Suppressor macrophage treated with lipopolysaccharide for 4 hours (primary cell): Measurements from ENCODE around the gene EML3.
A peak's percentile ranks its signal among the peaks of the same experiment; 100 is the strongest.
"Not testable (repeated sequence)": the region's sequence is repeated elsewhere in the genome, so short reads cannot be mapped to it uniquely, and the experiment has no call there.

Source experiments
- DNase-seq: peaks from one replicate; pipeline ENCODE4 v3.0.0-alpha.2; 2020

EML3 gene, protein sequence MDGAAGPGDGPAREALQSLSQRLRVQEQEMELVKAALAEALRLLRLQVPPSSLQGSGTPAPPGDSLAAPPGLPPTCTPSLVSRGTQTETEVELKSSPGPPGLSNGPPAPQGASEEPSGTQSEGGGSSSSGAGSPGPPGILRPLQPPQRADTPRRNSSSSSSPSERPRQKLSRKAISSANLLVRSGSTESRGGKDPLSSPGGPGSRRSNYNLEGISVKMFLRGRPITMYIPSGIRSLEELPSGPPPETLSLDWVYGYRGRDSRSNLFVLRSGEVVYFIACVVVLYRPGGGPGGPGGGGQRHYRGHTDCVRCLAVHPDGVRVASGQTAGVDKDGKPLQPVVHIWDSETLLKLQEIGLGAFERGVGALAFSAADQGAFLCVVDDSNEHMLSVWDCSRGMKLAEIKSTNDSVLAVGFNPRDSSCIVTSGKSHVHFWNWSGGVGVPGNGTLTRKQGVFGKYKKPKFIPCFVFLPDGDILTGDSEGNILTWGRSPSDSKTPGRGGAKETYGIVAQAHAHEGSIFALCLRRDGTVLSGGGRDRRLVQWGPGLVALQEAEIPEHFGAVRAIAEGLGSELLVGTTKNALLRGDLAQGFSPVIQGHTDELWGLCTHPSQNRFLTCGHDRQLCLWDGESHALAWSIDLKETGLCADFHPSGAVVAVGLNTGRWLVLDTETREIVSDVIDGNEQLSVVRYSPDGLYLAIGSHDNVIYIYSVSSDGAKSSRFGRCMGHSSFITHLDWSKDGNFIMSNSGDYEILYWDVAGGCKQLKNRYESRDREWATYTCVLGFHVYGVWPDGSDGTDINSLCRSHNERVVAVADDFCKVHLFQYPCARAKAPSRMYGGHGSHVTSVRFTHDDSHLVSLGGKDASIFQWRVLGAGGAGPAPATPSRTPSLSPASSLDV

GRCh38 chr11:62612366-62613290 is at the start of gene EML3, which contains the start of gene ROM1:
EML3 (minus strand) TSS chr11:62612775; CDS start chr11:62612457, 318 bp downstream.
ROM1 (plus strand) TSS chr11:62613257; CDS start chr11:62613282, 25 bp downstream.
- DNase-seq = peak; percentile 83

DNA sequence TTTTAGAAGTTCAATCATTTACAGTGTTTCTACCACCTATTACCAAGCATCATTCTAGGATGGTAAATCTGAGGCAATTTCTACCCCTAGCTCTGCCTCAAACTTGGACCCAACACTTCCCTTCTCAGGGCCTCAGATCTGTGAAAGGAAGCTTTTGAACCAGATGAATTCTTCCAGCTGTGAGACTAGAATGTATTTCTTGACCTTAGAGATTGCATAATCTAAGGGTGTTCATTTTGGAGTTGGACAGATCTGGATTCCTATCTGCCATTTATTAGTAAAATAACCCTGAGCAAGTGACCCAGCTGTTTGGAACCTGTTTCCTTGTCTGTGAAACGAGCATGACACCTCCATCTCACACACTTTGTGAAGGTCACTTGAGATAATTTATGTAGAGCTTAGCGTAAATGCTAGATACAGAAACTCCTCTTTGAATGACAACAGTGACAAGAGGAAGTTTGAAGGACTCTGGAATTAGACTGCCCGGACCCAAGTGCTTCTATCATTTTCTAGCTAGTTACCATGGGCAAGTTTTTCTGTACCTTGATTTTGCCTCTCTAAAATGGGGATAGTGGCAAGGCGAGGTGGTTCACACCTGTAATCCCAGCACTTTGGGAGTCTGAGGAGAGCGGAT is 44.3 kb upstream of the EML3 start:
- DNase-seq = no peak

- peak; percentile 14 for DNase-seq
These were observed 41.7 kb upstream of the EML3 start for GRCh38 chr11:62654297-62654696.

GRCh38 chr11:62652161-62653006 is 39.8 kb upstream of the EML3 start:
- DNase-seq = peak; percentile 16

GRCh38 chr11:62650283-62650682 is 37.7 kb upstream of the EML3 start:
- not testable (repeated sequence) for DNase-seq

DNA sequence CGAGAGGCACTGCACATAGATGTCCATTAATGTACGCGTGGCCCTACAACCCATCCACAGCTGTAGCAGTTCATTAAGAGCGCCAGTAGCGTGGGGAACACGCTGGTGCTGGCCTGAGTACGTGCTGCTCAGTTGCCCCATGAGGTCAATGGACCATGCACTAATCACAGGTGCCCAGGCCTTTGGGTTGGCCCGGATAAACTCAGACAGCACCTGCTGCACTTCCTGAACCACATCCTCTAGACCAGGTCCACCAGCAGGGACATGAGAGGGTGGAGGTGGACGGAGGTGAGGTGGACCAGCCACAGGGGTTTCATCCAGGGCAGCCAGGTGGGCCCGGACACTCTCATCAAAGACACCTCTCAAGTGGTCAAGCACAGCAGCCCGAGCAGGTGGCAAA is 36.9 kb upstream of the EML3 start:
- DNase-seq = no peak

DNA sequence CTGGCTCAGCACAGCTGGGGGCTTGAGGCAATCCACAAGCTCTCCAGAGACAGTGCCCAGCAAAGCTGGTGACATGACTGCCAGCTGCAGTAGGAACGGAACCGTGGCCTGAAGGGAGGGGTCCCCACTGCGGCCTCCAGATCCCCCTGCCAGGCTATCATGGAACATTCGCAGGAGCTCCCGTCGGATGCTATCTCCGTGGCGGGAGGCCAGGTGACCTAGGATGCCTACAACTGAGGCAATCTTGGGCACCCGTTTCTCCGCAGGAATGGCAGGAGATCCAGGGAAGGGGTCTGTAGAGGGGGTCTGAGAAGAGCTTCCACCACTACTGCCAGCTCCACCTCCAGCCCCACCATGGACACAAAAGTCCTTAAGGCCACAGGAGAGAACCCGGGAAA is 36.4 kb upstream of the EML3 start:
- no peak for DNase-seq

GRCh38 chr11:62648185-62648966 is 35.8 kb upstream of the EML3 start:
- DNase-seq = no peak

- DNase-seq = no peak
These were observed 35.0 kb upstream of the EML3 start for GRCh38 chr11:62647609-62648005.

DNA sequence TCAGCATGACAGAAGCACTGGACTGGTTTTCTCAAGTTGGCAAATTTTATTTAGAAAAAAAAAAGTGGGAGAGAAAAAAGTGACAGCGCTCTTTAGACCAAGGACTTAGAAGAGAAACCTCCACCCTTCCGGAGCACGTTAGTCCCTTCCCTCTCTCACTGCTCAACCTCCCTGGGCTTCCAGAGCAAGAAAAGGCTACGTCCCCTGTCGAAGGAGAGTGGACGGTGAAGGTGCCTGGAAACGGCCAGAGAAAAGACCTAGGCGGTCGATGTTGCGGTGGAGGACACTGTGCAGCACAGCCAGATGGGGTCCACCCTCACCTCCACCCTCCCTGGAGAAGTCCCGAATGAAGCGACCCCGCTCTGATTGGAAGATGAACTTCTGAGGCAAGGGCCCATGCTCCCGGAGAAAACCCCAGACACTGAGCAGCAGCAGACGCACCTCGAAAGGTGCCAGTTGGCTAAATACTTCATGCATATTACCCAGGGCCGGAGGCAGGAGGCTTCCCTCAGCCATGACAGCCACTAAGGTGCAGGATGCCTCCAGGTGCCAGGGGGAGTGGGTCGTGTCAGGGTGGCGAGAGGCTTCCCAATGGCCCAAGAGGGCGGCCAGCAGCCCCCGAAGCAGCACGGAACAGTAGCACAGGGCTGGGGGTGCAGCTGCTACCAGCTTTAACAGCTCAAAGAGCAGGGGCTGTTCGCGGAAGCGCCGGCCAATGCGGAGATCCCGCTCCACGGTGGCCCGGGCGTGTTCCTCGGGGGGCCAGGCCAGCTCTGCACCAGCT is 34.4 kb upstream of the EML3 start:
- DNase-seq = no peak

DNA sequence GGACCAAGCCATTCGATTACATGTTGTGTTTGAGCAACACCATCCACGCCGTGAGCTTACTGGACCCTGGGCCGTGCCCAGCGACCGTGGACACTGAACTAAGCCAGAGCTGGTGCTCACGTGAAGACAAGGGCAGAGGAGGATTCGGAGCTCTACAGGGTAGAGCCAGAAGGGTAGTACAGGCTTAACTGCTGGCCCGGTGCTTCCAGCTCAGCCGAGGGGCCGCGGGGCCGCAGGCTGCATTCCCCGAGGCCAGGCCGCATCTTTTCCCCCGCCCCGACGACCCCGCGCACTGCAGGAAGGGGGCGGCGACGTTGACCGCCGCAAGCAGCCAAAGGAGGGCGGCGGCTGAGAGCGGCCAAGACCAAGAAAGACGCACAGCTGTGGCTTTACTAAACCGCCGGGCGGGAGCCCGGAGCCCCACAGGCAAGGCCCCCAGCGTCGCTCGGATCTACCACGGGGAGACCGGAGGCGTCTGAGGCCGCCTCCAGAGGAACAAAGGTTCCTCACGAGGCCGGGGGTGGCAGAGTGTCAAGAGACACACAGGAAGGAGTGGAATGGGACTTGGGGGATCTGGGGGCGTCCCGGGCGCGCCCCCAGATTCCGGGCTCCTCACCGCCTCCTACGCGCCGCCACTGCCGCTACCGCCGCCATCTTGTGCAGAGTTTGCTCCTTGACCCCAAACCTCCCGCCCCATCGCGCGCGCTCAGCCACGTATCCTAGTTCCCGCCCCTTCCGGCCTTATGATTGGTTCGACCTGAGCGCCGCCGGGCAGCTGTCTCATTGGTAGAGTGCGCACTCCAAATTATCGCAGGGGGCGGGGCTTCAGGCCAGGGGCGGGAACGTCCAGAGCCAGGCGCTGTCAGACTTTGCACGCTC is 33.6 kb upstream of the EML3 start, which contains the start of gene GANAB:
Gene GANAB (minus strand): TSS at position 668 of the 879 bp plus-strand sequence. CDS start 14 bp downstream, at position 654.
- peak; percentile 99 for DNase-seq

DNA sequence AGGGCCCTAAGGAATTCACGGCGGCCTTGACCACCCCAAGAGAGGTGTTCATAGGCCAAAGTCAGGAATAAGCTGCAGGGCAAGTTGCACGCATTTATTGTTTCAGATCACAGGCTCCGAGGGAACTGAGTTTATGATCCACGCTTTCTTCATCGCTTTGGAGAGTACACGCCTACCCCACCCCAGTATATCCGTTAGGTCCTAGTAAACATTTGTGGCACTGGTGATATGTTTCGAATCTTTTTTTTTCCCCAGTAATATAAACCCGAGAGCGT is 33.0 kb upstream of the EML3 start:
- peak; percentile 8 for DNase-seq

GRCh38 chr11:62644220-62644619 is 31.6 kb upstream of the EML3 start:
- DNase-seq = no peak

DNA sequence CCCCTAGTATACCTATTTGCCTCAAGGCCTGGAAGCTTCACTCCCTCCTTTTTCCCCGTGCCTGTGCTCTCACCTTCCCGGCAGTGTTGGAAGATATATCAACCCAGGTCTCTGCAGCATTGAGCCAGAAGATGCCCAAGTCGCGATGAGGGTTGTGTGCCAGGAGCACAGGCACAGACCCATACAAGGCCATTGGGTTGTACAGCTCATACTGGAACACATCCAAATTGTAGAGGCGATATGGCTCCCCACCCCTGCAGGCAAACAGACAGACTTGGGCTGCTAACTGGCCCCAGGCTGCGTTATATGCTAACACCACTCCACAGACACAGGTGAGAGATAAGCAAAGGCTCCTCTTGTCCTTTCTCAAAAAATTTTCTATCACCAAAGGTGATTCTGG is 19.9 kb upstream of the EML3 start:
- no peak for DNase-seq

DNA sequence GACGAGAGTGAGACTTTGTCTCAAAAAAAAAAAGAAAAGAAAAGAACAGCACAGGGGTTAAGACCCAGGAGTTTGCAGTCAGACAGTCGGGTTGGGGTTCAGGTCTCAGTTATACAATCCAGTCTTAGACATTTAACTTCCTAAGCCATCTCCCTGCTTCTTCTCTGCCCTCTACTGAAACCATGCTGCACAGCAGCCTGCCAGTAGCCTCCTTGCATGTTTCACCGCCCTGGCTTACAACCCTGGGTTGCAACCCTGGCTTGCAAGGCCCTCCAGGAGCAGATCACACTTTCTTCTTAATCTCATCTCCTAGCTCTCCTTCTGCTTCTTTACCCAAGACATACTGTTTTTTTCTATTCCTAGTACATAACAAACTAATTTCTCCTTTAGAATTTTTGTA is 15.1 kb upstream of the EML3 start:
- DNase-seq = no peak

DNA sequence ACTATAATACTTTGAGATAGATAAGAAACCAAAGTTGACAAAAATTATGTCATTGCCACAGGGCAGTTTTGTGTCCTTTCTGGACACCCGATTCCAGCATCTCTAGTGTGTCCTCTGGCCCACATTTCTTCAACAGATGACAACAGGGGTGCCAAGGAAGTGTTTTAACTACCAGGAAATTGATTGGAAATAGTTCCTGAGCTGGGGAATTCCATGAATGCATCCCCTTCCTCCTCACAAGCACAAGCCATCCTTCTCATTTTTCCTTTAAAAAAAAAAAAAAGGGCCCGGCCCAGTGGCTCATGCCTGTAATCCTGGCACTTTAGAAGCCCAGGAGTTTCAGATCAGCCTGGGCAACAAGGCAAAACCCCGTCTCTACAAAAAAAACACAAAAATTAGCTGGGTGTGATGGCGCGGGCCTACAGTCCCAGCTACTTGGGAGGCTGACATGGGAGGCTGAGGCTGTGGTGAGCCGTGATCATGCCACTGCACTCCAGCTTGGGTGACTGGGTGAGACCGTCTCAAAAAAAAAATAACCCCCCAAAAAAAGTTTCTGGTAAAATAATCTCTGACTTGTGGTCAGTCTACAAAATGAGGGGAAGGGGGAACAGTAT is 10.0 kb upstream of the EML3 start:
- DNase-seq = no peak

DNA sequence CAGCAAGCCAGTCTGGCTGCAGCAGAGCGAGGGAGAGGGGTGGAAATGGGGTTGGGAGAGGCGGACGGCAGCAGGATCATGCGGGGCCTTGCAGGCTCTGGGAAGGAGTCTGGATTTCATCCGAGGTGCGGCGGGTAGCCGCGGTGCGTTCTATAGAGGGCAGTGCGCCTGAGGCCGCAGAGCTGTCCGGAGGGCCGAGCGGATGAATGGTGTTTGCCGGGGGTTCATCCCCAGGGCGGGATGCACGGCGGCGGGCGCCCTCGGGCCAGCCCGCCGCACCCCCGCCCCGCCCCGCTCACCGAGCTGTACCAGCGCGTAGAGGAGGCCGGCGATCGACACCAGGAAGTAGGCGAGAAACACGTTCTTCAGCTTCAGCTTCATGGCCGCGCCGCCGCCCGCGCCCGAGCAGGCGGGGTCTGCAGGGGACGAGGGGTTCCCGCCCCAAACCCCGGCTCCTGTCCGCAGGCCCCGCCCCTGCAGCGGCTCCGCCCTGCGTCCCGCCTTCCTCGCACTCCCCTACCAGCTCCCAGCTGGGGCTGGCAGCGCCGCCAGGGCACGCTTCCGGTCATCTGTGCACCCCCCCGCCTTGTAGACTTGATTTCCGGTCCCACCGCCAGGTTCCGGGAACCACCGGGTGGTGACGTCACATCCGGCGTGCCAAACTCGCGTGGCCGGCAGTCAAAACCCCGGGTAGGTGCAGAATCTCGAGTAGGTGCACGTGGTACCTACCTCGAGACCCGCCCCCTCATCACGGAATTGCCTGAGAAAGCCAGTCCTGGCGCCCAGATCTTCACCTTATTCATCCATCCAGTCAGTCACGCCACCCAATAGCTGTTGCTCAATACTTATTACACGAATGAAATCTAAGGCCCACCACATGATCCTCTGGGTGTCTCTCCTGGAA is 9.2 kb upstream of the EML3 start, which contains the start of gene B3GAT3:
Gene B3GAT3 (minus strand): TSS at position 420 of the 904 bp plus-strand sequence. CDS start 39 bp downstream, at position 381.
- DNase-seq = peak; percentile 99
